IgD-negative memory B cell (primary cell): ENCODE results near the gene PALLD. TPM values are rescaled to one million over a fixed set of nuclear protein-coding genes. Genes with fewer than 3 reads are reported as not detected.

ENCODE experiments used
- H3K27ac Mint-ChIP-seq, 3 donors: one replicate each; pipeline ENCODE4 v1.8.0; 2020 to 2022; ENCODE audit warnings: mild to moderate bottlenecking in 3 of 3, mixed read lengths in 3 of 3, moderate library complexity in 1 of 3
- H3K27me3 Mint-ChIP-seq: one replicate; pipeline ENCODE4 v1.8.0; 2021; ENCODE audit warnings: mixed read lengths
- H3K36me3 Mint-ChIP-seq: one replicate; pipeline ENCODE4 v1.8.0; 2020; ENCODE audit warnings: mild to moderate bottlenecking, mixed read lengths
- H3K4me1 Mint-ChIP-seq, 3 donors: one replicate each; pipeline ENCODE4 v1.8.0; 2020 to 2022; ENCODE audit warnings: mixed read lengths in 3 of 3, mild to moderate bottlenecking in 1 of 3
- H3K4me3 Mint-ChIP-seq, 4 donors: one replicate each; pipeline ENCODE4 v1.8.0; 2020 to 2022; ENCODE audit warnings: mild to moderate bottlenecking in 4 of 4, mixed read lengths in 4 of 4, moderate library complexity in 3 of 4
- H3K9me3 Mint-ChIP-seq, 3 donors: one replicate each; pipeline ENCODE4 v1.8.0; 2020 to 2021; ENCODE audit warnings: mixed read lengths in 3 of 3, mild to moderate bottlenecking in 1 of 3
- polyA plus RNA-seq: library from polyadenylated mRNA; unstranded; fragments of 300-500 nt; fragmentation: Illumina TruSeq; gene quantifications from one replicate; pipeline ENCODE4 v1.2.3, GENCODE V29; 2021

Gene PALLD
- polyA plus RNA-seq, 1 donor from 2014 or later, result 0.31 TPM

GRCh38 chr4:168853770-168854169, 356.9 kb downstream of the PALLD start:
- H3K27ac Mint-ChIP-seq, result no peak overlapping the region
- H3K36me3 Mint-ChIP-seq, result no peaks in the 10 kb centered on the region
- H3K27me3 Mint-ChIP-seq, result no peaks in the 10 kb centered on the region
- peaks cover 0 to 10% (median 4%) of the 10 kb centered on the region in 3 donors for H3K4me1 Mint-ChIP-seq
- H3K9me3 Mint-ChIP-seq, result peaks cover 0 to 3% (median 0%) of the 10 kb centered on the region in 3 donors
- H3K4me3 Mint-ChIP-seq, result no peak overlapping the region

DNA sequence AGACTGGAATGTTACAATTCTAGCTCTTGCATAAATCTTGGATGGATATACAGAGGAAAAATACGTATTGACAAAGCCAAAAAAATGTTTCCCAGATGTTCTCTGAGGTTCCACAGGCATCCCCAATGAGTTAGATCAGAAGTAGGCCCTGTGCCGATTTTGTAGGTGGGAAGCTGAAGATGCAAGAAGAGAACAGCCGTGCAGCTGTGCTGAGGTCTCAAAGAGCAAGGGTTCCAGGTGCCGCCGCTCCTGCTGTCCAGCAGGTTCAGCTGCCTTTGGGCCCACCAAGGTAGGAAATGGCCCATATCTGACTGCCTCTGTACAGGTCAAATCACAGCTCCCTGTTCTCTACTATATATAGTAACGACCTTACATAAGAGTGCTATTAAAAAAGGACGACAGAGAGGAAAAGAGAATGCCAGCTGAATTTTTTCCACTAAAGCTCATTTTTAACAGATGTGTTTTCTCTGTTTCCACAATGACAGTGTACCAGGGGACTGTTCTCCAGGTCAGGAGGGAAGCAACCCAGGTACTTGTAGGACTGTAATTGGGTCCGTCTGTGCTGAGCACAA, 357.6 kb downstream of the PALLD start:
- no peak overlapping the region for H3K27ac Mint-ChIP-seq
- H3K4me3 Mint-ChIP-seq, result no peak overlapping the region
- peaks cover 0 to 6% (median 0%) of the 10 kb centered on the region in 3 donors for H3K4me1 Mint-ChIP-seq
- H3K27me3 Mint-ChIP-seq, result no peaks in the 10 kb centered on the region
- no peaks in the 10 kb centered on the region for H3K36me3 Mint-ChIP-seq
- H3K9me3 Mint-ChIP-seq, result peaks cover 0 to 3% (median 0%) of the 10 kb centered on the region in 3 donors

GRCh38 chr4:168856312-168856711, 359.5 kb downstream of the PALLD start:
- H3K27ac Mint-ChIP-seq, result no peak overlapping the region
- peaks cover 2% of the 10 kb centered on the region for H3K36me3 Mint-ChIP-seq
- peaks cover 0 to 6% (median 0%) of the 10 kb centered on the region in 3 donors for H3K4me1 Mint-ChIP-seq
- H3K4me3 Mint-ChIP-seq, result no peak overlapping the region
- H3K9me3 Mint-ChIP-seq, result peaks cover 0 to 3% (median 2%) of the 10 kb centered on the region in 3 donors
- H3K27me3 Mint-ChIP-seq, result peaks cover 2% of the 10 kb centered on the region

GRCh38 chr4:168857009-168857408, 360.2 kb downstream of the PALLD start:
- Mint-ChIP-seq H3K27me3 (peaks cover 2% of the 10 kb centered on the region), H3K4me3 (no peak overlapping the region), H3K36me3 (peaks cover 2% of the 10 kb centered on the region), H3K27ac (no peak overlapping the region), H3K9me3 (peaks cover 0 to 3% (median 2%) of the 10 kb centered on the region in 3 donors), H3K4me1 (peaks cover 0 to 6% (median 0%) of the 10 kb centered on the region in 3 donors)

- Mint-ChIP-seq H3K36me3 (peaks cover 3% of the 10 kb centered on the region), H3K27ac (no peak overlapping the region), H3K9me3 (peaks cover 0 to 3% (median 2%) of the 10 kb centered on the region in 3 donors), H3K4me3 (no peak overlapping the region), H3K4me1 (peaks cover 0 to 6% (median 0%) of the 10 kb centered on the region in 3 donors), H3K27me3 (peaks cover 2% of the 10 kb centered on the region)
Measured at GRCh38 chr4:168857546-168858314, 360.9 kb downstream of the PALLD start.

DNA sequence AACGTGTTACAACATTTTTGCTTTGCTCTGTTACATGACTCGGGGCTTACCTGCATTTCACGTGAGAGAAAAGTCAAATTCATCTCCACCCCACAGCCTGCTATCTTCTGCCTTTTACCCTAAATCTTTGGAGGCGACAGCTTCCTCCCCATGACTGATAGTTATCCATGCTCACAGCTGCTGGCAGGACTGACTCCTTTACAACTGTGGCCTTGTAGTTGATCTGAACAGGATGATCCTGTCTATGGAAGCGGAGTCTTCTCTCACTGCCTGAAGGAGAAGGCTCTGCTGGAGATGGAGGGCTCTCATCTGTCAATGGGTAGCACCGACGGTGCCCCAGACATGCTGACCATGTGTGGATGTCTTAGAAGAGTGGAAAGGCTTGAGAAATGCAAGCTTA, 362.2 kb downstream of the PALLD start:
- H3K4me3 Mint-ChIP-seq, result no peak overlapping the region
- H3K4me1 Mint-ChIP-seq, result no peaks in the 10 kb centered on the region
- H3K27me3 Mint-ChIP-seq, result peaks cover 5% of the 10 kb centered on the region
- H3K9me3 Mint-ChIP-seq, result peaks cover 0 to 3% (median 2%) of the 10 kb centered on the region in 3 donors
- H3K36me3 Mint-ChIP-seq, result peaks cover 3% of the 10 kb centered on the region
- no peak overlapping the region for H3K27ac Mint-ChIP-seq

DNA sequence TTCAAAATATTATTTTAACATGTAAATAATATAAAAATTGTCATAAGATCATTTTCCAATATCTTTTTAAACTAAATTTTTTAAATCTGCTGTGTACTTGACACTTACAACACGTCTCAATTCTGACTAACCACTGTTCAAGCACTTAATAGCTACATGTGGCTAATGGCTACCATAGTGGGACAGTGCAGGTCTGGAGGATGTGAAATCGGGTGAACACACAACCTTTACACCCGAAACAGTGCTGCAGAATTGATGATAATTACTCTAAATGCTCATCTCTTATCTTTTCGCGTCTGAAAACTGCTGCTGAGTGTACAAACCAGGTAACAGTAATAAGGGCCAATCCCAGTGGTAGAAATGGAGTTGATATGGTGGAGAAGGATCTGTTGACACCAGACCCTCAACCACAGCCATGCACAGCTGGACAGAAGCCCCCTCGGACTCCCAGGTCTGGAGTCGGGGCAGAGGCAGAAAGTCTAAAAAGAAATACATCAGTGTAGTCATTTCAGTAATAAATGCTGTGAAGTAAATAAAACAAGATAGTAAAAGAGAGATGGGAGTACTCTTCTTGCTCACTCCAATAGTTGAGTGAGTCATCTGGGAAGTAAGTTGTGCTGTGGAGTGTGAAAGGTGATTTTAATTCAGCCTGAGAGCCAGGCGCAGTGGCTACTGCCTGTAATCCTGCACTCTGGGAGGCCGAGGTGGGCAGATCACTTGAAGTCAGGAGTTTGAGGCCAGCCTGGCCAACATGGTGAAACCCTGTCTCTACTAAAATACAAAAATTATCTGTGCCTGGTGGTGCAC, 363.2 kb downstream of the PALLD start:
- Mint-ChIP-seq H3K27me3 (peaks cover 5% of the 10 kb centered on the region), H3K4me3 (no peak overlapping the region), H3K36me3 (peaks cover 3% of the 10 kb centered on the region), H3K4me1 (no peaks in the 10 kb centered on the region), H3K27ac (no peak overlapping the region), H3K9me3 (peaks cover 0 to 3% (median 2%) of the 10 kb centered on the region in 3 donors)

- Mint-ChIP-seq H3K4me3 (no peak overlapping the region), H3K4me1 (no peaks in the 10 kb centered on the region)
Measured at GRCh38 chr4:168860827-168861226, 364.0 kb downstream of the PALLD start.

DNA sequence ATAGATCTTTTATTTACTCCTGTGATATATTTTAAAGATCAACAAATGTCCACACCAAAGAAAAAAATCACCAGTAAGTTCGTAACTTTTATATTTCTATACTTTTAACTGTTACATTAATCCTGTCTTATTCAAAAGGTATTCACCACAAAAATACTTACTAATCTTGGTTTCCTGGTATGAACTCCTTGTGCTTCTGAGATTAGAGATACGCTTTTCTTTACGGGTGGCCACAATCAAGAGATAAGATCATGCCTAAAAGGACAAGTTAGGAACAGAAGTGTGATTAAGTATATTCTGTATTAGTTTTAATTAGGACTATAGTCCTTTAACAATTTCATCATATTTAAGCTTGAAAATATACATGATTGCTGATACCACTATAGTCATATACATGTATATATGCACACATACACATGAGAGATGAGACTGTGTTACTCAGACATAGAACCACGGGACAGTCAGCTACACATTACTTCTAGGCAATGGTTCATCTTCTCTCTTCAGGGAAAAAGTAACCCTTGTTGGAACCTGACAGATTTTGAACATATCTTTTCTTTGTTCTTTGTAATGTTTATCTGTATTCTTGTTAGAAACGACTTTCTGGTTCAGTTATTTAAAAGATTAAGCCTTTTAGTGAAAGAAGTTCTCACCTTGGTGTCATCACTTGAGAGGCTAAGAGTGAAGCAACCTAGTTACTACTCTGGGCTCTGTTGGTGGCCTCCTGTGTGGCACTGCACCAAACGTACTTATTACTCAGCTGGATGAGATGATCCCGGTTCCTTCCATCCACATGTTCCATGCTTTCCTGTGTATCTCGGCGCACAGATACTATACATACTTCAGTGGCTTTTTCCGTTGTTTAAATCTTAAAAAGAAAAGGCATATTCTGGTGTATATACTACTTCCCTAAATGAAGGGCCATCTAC, 367.1 kb downstream of the PALLD start:
- Mint-ChIP-seq H3K4me3 (no peak overlapping the region), H3K27ac (no peak overlapping the region)

More at GRCh38 chr4:168860827-168861226, 364.0 kb downstream of the PALLD start:
- Mint-ChIP-seq H3K27ac (no peak overlapping the region), H3K36me3 (peaks cover 5% of the 10 kb centered on the region), H3K9me3 (peaks cover 0 to 3% (median 2%) of the 10 kb centered on the region in 3 donors), H3K27me3 (peaks cover 5% of the 10 kb centered on the region)

DNA sequence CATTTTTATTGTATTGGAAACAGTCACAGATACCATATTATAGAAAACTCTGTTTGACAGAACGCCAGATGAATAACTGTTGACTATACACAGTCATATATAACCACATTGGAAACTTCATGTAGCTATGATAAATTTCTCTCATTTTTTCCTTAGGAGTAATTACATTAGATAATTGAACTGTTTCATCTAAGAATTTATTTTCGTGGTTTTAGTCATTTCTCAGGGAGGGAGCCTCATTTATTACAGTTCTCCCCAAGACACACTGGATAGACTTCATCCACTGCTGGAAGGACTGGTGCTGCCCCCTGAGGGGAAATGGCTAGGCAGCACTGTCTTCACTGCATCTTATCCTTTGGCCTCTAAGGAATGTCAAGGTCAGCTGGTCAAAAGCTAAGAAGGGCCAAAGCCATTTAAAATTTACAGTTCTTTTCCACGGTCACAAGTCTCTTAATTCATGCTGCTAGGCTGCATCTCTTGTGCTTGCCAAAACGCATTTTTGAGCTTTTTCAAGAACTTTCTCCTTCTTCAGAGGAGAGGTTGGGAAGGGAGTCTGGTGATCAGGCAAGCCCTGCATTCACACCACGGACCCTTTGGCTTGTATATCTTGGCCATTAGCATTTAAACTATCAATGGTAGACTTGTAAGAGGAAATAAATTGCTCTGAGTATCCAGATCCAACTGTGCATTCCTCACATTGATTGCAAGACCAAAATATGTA, 368.1 kb downstream of the PALLD start:
- H3K9me3 Mint-ChIP-seq, result peaks cover 0 to 2% (median 2%) of the 10 kb centered on the region in 3 donors
- H3K4me3 Mint-ChIP-seq, result no peak overlapping the region
- no peaks in the 10 kb centered on the region for H3K4me1 Mint-ChIP-seq
- no peak overlapping the region for H3K27ac Mint-ChIP-seq
- peaks cover 5% of the 10 kb centered on the region for H3K36me3 Mint-ChIP-seq
- H3K27me3 Mint-ChIP-seq, result peaks cover 5% of the 10 kb centered on the region

More for the DNA sequence above, 367.1 kb downstream of the PALLD start:
- Mint-ChIP-seq H3K27me3 (peaks cover 5% of the 10 kb centered on the region), H3K9me3 (peaks cover 0 to 2% (median 0%) of the 10 kb centered on the region in 3 donors), H3K36me3 (peaks cover 5% of the 10 kb centered on the region), H3K4me1 (no peaks in the 10 kb centered on the region)

DNA sequence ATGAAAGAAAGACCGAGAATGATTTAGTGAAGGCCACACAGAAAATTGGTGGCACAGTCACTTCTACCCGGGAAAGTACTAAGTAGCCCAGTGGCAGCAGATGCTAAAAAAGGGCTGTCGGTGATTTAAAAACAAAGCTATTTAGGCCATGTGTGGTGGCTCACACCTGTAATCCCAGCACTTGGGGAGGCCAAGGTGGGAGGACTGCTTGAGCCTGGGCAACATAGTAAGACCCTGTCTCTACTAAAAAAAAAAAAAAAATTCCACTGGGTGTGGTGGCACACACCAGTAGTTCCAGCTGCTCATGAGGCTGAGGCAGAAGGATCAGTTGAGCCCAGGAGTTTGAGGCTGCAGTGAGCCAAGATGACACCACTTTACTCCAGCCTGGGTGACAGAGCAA, 369.0 kb downstream of the PALLD start:
- Mint-ChIP-seq H3K4me1 (no peaks in the 10 kb centered on the region), H3K4me3 (no peak overlapping the region), H3K36me3 (peaks cover 5% of the 10 kb centered on the region), H3K27me3 (peaks cover 3% of the 10 kb centered on the region), H3K27ac (no peak overlapping the region), H3K9me3 (peaks cover 0 to 2% (median 0%) of the 10 kb centered on the region in 3 donors)

DNA sequence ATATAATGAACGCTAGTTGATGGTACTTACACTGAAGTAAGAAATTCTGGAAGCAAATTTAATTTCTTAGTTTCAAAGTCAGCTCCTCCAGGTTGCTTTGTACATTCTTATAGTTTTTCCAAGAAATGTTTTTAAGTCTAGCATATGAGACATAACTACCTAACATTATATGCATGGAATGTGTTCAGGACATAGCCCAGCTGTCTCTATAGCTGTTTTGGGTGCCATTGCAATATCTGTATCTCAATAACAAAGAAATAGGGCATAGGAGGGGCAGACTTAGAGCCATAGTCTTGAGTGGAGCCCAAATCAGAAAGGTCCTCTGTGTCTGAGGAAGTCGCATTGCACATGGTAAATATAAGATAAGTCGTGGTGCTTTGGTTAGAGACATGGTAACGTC, 369.8 kb downstream of the PALLD start:
- H3K4me1 Mint-ChIP-seq, result no peaks in the 10 kb centered on the region
- H3K36me3 Mint-ChIP-seq, result peaks cover 3% of the 10 kb centered on the region
- no peak overlapping the region for H3K4me3 Mint-ChIP-seq
- peaks cover 0 to 2% (median 0%) of the 10 kb centered on the region in 3 donors for H3K9me3 Mint-ChIP-seq
- peaks cover 3% of the 10 kb centered on the region for H3K27me3 Mint-ChIP-seq
- H3K27ac Mint-ChIP-seq, result no peak overlapping the region

- H3K4me3 Mint-ChIP-seq, result no peak overlapping the region
- peaks cover 0 to 2% (median 0%) of the 10 kb centered on the region in 3 donors for H3K9me3 Mint-ChIP-seq
- no peak overlapping the region for H3K27ac Mint-ChIP-seq
- no peaks in the 10 kb centered on the region for H3K4me1 Mint-ChIP-seq
- H3K36me3 Mint-ChIP-seq, result peaks cover 3% of the 10 kb centered on the region
- H3K27me3 Mint-ChIP-seq, result peaks cover 5% of the 10 kb centered on the region
Measured at GRCh38 chr4:168867128-168867527, 370.3 kb downstream of the PALLD start.
